Right renal pelvis (tissue), 4 donors: ENCODE results near the gene ADAMTS6. TPM values are rescaled to one million over a fixed set of nuclear protein-coding genes. Genes with fewer than 3 reads are reported as not detected.
"Not testable (repeated sequence)": the region's sequence is repeated elsewhere in the genome, so short reads cannot be mapped to it uniquely, and the experiment has no call there.

Experiments
- DNase-seq, 4 donors: peaks; one replicate each; pipeline ENCODE4 v3.0.0-alpha.2; 2013; ENCODE audit warnings: low read depth in 4 of 4, low spot score in 3 of 4, missing footprints in 1 of 4
- polyA plus RNA-seq, 4 donors: library from polyadenylated mRNA; unstranded; fragments of 120-200 nt; gene quantifications; one replicate each; pipeline ENCODE4 v1.2.1, GENCODE V29; 2013; ENCODE audit not compliant: insufficient read length in 4 of 4

The ADAMTS6 gene
- 1 to 10 TPM; 2.0 to 2.4 (median 2.2) TPM for polyA plus RNA-seq

GRCh38 chr5:65481635-65482295 is at the start of gene ADAMTS6:
Gene ADAMTS6, minus strand, starts transcription at chr5:65481920. Its CDS starts 8,247 bp downstream, at chr5:65473673.
- peak; percentile 76 to 88 (median 81) for DNase-seq

- DNase-seq: no peak
Observed at GRCh38 chr5:65530904-65531303, 49.2 kb upstream of the ADAMTS6 start.

GRCh38 chr5:65525726-65526125 is 44.0 kb upstream of the ADAMTS6 start:
- DNase-seq: no peak

- DNase-seq: no peak
Observed at GRCh38 chr5:65512170-65512937, 30.6 kb upstream of the ADAMTS6 start.

GRCh38 chr5:65508978-65509377 is 27.3 kb upstream of the ADAMTS6 start:
- no peak for DNase-seq

- DNase-seq: no peak
Observed at GRCh38 chr5:65506961-65507360, 25.2 kb upstream of the ADAMTS6 start.

GRCh38 chr5:65489119-65489518 is 7.4 kb upstream of the ADAMTS6 start:
- DNase-seq: no peak

GRCh38 chr5:65488038-65488687 is 6.4 kb upstream of the ADAMTS6 start:
- not testable (repeated sequence) for DNase-seq

- DNase-seq: not testable (repeated sequence)
Observed at GRCh38 chr5:65486803-65487202, 5.1 kb upstream of the ADAMTS6 start.

GRCh38 chr5:65485405-65485804 is 3.7 kb upstream of the ADAMTS6 start:
- DNase-seq: no peak

GRCh38 chr5:65483546-65484346 is 2.0 kb upstream of the ADAMTS6 start:
- peak; percentile 26 to 45 (median 34) for DNase-seq

GRCh38 chr5:65482736-65483545 is 1.2 kb upstream of the ADAMTS6 start:
- peak; percentile 38 to 62 (median 52) for DNase-seq

GRCh38 chr5:65482296-65482735 is 596 bp upstream of the ADAMTS6 start:
- DNase-seq: peak; percentile 16 to 49 (median 25)

GRCh38 chr5:65481171-65481581 is 544 bp downstream of the ADAMTS6 start:
- DNase-seq: peak; percentile 2 to 17 (median 4)

GRCh38 chr5:65480306-65480865 is 1.3 kb downstream of the ADAMTS6 start:
- peak; percentile 45 to 76 (median 66) for DNase-seq

GRCh38 chr5:65479527-65479926 is 2.2 kb downstream of the ADAMTS6 start:
- DNase-seq: no peak

GRCh38 chr5:65478336-65478735 is 3.4 kb downstream of the ADAMTS6 start:
- no peak for DNase-seq

- DNase-seq: no peak
Observed at GRCh38 chr5:65475895-65476294, 5.8 kb downstream of the ADAMTS6 start.

GRCh38 chr5:65475336-65475735 is 6.4 kb downstream of the ADAMTS6 start:
- DNase-seq: no peak
